Fibroblast of skin of right biceps (primary cell): ENCODE data around the gene SSR3.

Experiments
- DNase-seq: peaks from one replicate; pipeline ENCODE4 v3.0.0-alpha.2; 2013

The SSR3 gene

DNA sequence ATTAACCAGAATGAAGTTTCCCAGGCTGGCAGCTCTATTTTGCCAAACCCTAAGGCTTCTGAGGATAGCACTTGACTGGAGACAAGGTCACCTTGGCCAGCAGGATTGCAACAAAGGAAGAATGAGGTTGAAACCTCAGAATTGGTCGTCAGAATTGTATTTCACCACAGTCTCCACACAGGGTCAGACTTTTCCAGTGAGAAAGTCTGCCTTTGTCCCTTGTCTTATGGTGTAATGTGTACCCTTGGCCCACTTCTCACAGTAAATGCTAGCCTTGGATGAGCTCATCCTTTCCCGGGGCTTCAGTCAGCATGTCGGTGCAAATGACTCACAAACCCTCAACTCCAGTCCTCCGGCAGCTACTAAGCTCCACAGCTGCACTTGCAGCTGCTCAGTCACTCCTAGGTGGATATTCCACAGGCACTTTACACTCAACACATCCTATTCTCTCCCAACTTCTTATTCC lies 19.7 kb downstream of the SSR3 start:
- DNase-seq = peak; percentile 97

DNA sequence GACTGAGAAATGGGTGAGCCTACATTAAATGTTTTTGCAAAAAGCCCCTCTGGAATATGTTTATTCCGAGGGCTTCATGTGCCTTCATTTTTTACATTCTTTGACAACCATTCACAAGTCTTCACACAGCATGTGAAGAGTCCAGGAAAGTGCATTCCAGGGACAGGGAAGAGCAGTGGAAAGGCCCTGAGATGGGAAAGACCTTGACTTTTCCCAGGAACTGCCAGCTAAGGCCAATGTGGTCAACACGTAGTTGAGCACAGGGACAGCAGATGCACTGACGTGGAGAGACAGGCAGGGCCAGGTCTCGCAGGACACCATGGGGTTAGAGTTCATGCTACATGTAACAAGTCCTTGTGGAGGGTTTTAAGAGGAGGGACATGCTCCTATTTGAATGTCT lies 21.7 kb downstream of the SSR3 start:
- DNase-seq = no peak

DNA sequence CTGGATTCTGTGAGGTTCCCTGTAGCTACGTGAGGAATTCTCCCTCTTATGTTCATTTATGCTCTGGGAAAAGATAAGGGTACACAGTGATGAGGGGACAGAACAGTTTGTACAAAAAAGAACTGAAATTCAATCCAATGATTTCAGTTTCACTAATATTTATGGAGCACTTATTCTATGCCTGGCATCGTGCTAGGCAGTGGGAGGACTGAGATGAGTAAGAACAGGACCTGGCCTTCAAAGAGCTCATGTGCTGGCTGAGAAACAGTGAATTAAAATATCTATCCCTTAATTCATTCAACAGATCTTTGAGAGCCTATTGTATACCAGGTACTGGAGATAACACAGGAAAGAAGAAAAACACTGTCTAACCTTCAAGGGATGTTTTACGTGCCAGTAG lies 22.2 kb downstream of the SSR3 start:
- DNase-seq = no peak

DNA sequence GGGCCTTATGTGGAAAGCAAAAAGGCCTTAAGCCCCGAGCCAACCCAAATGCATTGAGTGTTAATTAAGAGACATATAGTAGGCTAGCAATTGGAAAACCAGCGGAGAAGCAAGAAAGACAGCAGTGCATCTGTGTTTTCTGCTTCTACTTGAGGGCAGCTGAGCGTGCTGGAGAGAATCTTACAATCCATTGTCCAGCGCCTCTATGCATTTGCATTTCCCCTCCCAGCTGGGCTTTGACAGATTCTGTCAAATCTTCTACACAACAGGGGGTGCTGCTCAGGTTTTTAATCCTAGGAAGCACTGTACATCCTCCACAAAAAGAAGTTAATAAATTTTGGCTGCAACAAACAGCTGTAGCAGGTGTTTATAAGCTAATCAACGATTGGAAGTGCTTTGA lies 23.9 kb downstream of the SSR3 start:
- no peak for DNase-seq

DNA sequence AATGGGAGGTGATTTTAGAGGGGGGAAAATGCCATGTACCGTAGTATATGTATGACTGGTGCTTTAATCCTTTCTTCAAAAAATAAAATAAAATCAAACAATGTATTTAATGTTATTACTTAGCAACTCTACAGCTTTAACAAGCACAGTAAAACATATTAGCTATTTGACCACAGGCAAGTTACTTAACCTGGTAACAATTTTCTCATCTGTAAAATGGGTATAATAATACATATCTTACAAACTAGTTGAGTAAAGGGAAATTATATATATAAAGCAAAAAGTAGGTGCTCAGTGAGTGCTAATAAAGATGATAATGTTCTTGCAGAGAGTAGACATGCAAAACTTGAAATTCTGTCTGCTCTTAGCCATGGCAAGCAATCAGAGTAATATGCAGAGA lies 27.9 kb downstream of the SSR3 start:
- DNase-seq = no peak

DNA sequence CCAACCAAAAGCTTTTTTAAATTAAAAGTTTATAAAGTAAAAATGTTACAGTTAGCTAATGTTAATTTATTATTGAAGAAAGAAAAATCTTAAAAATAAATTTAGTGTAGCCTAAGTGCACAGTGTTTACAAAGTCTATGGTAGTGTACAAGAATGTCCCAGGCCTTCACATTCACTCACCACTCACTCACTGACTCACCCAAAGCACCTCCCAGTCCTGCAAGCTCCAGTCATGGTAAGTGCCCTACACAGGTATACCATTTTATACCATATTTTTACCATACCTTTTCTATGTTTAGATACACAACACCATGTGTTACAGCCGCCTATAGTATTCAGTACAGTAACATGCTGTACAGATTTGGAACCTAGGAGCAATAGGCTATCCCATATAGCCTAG lies 29.1 kb downstream of the SSR3 start:
- DNase-seq = no peak

DNA sequence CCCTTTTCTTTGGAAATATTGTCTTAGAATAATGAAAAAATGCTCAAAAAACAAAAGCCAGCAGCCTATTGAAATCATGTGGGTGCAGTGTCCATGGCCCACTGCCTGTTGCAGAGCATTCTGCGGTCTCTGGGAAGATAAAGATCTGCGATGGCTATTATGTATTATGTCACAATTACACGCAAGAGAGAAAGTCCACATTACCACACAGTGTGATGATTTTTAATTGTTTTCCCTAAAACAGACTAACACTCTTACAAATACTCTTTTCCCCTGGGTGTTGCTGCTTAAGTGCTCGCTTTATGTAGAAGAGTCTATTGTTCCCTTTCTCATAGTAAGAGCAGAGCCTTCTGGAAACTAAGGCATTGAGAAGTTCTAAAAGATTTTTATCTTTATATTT lies 32.2 kb downstream of the SSR3 start:
- no peak for DNase-seq

DNA sequence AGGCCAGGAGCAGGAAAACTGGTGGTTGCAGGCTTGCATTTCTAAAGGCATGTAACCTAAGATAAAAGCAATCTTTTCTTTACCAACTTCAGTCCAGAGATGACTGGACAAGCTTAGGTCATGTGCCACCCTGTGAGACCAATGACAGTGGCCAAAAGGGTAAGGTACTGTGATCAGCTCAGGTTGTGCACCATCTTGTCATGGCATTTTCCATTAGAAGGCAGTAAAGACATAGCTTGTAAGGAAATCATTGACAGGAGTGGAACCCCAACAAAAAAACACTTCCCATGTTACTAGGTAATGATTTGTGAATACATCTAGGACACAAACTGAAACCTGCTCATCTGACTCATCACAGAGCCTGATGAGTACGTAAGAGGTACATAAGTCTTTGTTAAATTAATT lies 35.2 kb downstream of the SSR3 start:
- no peak for DNase-seq

DNA sequence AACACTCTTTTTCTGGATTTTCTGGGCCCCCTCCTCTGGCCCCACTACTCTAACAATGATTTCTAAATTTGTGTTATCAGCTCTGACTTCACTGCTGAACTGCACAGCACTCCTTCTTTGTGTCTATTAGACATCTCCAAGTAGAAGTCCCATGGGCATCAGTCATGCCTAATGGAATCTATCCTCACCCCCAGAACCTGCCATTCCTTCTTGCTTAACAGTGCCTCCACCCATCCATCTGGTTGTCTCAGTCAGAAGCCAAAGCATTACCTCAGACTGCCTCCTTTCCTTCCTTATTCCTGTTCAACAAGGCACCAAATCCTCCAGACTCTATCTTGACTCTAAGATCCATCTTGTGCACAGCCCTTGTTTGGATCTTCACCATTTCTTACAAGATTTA lies 36.2 kb downstream of the SSR3 start:
- peak; percentile 56 for DNase-seq

DNA sequence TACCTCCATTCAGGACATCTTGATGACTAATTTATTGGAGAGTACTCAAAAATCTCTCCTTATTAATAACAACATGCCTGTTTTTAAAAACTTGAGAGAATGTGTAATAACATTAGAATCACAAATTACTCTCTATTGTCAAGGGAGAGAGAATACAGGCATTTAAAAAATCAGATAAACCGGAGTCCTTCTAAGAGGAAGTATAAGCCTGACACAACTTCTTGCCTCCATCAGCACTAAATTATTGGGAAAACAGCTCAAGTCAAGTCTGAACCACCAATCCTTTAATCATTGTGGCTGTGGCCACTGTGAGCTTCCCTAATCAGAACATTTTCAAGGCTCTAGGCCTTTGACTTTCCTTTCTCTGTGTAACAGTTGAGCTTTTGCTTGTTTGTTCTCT lies 38.0 kb downstream of the SSR3 start:
- peak; percentile 15 for DNase-seq

DNA sequence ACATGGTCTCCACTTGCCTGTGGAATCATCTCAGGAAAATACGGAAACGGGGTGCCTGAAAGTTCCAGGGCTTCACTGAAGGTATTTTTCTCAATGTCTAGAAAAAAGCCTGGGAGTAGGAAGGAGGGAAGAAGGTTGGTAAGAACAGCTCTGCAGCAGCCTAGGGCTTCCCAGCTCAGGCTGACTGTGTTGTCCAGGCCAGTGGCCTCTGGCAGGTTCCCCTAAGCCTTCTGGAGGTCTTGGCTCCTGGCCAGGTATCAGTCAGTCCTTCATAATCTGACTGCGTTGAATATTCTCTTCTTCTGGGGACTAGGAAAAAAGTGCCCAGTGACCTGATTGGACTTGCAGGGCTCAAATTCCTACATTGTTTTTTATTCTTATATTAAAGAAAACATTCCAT lies 38.6 kb downstream of the SSR3 start:
- DNase-seq = no peak

DNA sequence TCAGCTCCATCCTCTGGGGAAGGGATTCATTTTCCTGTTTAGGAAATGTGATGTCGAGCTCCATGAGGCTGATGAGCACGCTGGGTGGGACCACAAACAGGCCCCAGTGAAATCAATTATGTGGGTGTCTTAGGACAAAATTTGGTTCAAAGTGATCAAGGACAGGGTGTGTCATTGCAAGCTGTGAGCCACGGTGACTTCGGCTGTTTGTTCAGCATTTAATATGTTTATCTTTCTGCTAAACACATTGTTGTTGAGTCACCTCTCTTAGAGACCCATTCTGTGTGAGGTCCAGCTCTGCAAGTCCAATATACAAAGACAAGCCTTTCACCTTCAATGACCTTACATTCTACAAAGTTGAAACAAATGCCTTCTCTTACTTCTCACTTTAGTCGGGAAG lies 41.3 kb downstream of the SSR3 start:
- no peak for DNase-seq

DNA sequence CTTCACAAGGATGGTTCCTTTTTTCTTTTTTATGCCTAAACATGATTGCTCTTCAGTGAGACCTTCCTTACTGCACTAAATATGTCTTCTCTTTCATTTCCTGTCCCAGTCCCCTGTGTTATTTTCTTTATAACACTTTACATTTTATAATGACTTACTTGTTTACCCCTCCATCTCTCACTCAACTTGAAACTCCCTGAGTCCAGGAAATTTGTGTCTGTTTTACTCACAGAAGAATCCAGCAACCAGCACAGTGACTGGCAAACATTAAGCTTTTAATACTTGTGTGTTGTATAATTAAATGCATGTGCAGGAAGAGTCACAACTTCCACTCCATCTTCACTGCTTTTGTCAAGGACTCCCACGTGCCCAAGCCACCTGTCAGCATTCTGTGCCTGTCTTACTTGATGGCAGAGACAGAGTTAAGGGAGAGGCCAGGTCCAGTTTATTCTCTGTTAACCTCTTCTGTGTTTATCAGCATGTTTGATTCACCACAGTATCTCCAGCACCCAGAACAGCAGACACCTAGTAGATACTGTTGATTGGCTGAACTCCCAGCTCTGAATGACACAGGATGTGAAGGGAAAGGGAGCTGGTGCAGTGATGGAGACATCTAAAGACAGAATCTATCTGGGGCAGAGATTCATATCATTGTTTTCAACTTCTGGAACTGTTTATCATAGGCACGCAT lies 42.8 kb downstream of the SSR3 start:
- DNase-seq = no peak

DNA sequence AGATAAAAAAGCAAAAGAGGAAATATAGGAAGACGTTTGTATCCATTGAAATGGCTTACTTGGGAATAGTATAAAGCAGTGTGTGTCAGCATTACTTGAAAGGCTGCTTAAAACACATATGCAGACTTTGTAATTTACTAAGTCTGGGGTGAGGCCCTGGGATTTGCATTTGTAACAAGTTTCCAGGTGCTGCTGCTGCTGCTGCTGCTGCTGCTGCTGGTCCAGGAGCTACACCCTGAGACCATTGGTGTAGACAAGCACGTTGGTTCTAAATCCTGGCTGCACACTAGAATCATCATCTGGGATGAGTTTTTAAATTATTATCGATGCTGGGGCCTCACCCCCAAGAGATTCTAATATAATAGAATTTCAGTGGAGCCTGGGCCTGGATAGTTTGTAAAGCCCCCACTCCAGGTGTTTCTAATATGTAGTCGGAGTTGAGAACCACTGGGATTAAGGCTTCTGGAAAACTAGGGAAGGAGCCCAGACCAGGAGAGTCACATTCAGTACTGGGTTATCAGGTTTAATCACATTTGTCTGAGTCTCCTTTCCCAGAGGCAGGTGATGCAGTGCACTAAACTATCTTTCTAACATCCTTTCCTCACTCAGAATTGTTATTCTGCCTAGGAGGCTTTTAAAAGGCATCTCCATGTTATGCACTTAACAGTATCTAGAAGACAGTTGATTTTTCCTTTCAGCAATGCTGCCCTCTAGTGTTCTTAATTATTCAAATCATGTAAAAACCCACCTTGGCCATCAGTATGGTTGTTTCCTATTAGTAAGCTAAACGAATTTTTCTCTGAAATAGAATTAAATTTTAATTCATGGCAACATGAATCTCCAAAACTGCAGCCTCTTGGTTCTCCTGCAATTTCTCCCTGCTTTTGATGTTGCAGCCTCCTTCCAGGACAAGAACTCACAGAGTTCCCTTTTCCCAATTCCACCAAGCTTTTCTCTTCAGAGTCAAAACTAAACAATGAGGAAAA lies 45.4 kb downstream of the SSR3 start:
- peak; percentile 47 for DNase-seq

DNA sequence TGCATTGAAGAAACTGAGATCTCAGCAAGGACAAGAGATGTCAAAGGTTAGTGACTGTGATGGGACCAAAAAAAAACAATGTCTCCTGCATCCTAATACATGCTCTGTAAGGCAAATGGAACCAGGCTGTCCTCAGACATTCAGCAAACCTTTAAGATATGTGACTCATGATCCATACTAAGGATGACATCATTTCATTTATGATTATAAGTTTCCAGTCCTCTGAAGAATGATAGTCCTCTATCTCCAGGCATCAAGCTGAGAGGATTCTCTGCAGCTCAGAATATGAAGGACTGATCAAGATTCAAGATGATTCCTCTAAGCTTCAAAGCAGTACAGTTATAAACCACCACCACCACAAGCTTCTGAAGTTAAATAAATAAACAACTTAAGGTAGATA lies 47.6 kb downstream of the SSR3 start:
- DNase-seq = peak; percentile 57

DNA sequence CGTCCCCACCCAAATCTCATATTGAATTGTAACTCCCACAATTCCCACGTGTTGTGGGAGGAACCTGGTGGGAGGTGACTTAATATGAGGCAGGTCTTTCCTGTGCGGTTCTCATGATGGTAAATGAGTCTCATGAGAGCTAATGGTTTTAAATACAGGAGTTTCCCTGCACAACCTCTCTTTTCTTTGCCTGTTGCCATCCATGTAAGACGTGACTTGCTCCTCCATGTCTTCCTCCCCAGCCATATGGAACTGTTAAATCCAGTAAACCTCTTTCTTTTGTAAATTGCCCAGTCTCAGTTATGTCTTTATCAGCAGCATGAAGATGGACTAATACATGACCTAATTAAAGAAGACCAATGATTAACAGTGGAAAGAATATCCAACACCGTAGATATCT lies 56.6 kb downstream of the SSR3 start:
- DNase-seq = no peak

DNA sequence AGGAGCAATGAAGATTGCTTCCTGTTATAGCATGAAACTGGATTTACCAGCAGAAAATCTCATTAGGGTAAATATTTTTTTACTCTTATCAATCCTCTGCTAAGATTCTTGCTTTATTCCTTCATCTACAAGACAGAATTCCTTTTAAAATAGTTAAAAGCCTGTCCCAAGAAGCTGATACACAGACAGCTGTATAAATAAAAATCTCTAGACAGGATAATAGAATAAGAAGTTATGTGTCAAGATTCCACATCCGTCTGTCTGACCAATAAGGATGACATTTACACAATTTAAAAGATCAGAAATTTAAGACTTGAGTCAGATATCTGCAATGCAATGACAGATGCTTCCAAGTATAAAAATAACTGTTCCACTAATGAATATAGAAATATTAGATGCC lies 57.6 kb downstream of the SSR3 start:
- peak; percentile 70 for DNase-seq

DNA sequence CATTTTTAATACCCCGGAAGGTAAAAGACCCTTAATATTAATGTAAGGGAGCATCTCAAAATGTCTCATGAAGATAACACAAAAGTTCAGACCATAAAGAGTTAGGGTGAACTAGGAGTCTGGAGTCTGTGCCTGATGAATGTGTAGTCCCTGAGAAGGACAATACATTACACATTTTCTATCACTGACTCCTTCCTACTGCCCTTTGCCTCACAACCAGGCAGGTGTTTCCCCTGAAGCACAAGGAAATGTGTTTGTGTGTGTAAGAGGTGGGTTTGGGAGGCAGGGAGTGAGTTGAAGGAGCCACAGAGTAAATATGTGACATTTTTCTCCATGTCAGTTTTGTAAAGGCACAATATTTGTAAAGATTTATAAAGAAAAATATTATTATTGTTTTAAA lies 59.1 kb downstream of the SSR3 start:
- DNase-seq = no peak

DNA sequence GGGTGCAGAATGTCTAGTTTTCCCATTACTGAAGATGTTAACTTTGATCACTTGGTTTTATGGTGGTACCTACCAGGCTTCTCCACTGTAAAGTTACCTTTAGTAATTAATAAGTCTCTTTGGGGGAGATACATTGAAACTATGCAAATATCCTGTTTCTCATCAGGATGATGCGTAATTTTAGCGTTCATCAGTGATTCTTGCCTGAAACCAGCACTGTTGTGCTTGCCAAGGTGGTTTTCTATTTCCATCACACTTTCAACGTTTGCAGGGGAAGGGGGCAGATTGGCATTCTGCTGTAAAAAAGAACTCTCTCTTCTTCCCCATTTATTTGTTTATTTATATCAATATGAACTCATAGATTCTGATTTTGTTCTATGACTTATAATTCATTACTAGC lies 61.0 kb downstream of the SSR3 start:
- DNase-seq = no peak

DNA sequence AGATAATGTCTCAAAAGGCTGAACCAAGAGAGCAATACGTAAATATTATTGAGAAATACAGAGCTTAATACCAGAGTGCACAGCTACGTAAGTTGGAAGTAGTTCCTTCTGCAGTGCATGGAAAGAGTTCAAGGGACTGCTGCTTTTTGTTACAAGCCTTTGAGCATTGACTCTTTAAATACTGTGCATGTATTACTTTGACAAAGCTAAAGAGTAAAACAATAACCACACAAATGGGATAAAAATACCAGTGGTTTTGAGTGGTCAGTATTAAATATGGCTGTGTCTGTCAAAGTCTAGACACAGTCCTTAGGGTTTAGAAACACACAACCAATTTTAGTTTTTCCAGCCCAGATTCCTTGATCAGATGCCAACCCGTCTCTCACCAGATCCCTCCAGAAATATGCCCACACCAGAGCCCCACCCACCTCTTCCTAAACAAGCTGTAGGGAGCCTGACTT lies 62.1 kb downstream of the SSR3 start:
- DNase-seq = peak; percentile 40

DNA sequence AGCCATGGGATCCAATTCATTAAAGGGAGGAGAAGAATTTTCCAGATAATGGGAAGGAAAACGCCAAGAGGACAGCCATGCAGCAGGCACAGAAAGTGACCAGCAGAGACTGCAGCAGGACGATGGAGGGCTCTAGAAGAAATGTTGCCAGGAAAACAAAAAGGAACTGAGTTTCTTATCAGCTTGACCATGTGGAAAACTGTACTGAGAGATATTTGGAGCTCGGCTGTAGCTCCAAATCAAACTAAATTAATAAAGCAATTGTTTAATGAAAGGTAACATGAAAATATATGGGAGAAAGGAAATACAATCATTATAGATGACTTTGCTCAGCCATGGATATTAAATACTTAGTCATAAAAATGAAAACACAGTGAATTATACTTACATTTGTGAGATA lies 63.7 kb downstream of the SSR3 start:
- DNase-seq = no peak
